Stimulated activated CD8-positive, alpha-beta memory T cell treated with anti-CD3 and anti-CD28 coated beads, Interleukin-4, amount 100 ng/mL, for 24 hours (primary cell): Measurements from ENCODE around the gene AHDC1.
"Not testable (repeated sequence)": the region's sequence is repeated elsewhere in the genome, so short reads cannot be mapped to it uniquely, and the experiment has no call there.

ENCODE experiments used
- DNase-seq: peaks from one replicate; pipeline ENCODE4 v3.0.0-alpha.2; 2020; ENCODE audit warnings: low read depth

The AHDC1 gene

DNA sequence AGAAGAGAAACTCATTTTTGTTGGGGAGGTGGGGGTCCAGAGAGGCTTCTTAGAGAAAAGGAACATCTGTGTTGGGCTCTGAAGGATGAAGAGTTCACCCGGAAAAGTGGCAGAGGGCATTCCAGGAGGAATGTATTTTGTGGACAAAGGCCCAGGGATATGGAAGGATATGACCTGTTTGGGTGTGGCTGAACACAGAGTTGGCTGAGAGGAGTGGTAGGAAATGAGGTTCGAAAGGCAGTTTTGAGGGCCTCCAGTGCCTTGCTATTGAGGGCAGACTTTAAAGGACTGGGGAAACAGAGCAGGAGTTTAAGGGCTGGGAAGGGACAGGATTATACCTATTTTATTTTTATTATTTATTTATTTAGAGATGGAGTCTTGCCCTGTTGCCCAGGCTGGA is 86.6 kb downstream of the AHDC1 start:
- no peak for DNase-seq

DNA sequence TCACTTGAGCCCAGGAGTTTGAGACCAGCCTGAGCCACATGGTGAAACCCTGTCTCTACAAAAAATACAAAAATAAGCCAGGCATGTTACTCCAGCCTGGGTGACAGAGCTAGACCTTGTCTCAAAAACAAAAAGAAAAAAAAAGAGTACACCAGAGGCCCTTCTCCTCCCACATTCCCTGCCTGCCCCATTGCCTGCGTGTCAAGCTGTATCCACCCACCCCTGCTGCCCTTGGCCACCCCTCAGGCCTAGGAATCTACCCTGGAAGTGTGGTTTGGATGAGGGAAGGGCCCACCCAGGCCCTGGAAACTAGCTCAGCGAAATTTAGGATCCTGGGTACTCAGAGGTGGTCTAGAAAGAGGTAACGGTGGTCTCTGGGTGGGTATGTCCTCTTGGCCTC is 88.3 kb downstream of the AHDC1 start:
- DNase-seq = no peak

DNA sequence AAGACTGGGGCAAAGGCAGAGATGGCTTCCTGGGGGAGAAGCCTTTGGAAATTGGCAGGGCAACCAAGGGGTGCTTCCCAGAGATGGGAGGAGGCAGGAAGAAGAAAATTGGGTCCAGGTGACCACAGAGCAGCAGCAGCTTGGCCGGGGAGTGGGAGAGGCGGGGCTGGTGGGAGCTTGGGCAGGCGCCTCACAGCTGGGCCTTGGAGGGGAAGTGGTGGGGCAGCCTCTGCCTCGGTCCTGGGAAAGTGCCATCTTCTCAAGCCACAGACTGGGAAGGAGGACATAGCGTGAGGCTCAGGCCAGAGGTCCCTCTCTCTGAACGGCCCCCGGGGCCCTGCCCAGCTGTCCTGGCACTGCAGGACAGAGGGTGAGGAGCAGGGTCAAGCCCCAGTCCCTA is 90.0 kb downstream of the AHDC1 start:
- no peak for DNase-seq

- no peak for DNase-seq
These were observed 90.4 kb downstream of the AHDC1 start for GRCh38 chr1:27513528-27513927.

DNA sequence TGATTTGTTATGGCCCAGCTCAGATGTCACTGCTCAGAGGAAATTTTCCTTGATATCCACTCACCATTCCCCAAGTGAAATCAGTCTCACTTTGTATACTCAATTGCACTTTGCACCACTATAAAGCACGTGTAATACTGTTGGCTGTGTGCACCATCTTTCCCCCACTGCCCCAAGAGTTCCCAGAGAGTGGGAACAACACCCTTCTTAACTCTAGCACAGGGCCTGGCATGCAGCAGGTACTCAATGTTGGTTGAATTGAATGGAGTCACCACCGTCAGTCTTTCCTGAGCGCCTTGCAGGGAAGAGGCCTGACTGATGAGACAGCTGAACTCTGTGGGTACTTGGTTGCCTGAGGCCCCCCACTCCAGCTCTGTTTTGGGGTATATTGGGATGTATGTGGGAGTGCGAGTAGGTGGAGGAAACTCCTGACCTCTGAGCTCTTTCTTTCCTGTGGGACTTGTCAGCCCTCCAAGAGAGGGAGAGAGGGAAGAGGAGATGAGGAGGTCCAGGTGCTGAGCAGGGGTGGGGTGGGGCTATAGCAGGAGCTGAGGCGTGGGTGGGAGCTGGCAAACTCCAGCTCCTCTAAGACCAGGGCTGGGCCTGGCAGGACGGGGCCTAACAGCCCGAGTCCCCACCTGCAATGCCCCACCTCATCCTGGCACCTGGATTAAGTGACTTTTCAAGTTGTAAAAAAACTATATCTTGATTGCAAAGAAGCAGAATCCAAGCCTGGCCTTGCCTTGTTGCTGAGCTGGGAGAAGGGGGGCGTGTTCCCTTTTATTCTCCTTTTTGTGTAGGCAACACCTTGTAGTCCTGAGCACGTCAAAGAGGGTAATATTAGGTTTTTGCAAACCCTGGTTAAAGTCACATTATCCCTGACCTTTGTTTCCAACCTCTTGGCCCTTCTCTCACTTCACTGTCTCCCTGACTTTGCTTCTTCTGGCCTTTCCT is 94.5 kb downstream of the AHDC1 start:
- DNase-seq = no peak

- no peak for DNase-seq
These were observed 95.8 kb downstream of the AHDC1 start for GRCh38 chr1:27507960-27508665.

DNA sequence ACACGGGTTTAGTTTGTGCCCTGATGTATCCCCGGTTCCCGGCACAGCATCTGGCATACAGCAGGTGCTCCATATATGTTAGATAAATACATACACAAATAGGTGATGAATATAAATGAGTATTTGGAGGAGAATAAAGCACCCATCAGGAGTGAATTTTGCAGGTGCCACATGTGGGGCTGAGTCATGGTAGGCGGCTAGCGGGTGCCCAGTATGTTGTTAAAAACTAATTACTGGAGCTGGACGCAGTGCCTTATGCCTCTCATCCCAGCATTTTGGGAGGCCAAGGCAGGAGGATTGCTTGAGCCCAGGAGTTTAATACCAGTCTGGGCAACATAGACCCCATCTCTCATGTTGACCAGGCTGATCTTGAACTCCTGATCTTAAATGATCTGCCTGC is 97.2 kb downstream of the AHDC1 start:
- DNase-seq = no peak

DNA sequence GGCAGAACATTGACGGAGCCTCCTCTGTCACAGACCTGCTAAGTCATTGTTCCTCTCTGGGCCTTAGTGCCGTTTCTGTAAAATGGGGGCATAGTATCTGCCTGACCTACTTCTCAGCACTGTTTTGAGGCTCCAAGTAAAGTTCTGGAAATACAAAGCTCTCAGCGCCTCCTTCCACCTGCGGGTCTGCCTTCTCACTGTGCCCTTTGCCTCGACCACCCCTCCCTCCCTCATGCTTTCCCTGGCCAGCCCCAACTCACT is 98.6 kb downstream of the AHDC1 start:
- DNase-seq = no peak

DNA sequence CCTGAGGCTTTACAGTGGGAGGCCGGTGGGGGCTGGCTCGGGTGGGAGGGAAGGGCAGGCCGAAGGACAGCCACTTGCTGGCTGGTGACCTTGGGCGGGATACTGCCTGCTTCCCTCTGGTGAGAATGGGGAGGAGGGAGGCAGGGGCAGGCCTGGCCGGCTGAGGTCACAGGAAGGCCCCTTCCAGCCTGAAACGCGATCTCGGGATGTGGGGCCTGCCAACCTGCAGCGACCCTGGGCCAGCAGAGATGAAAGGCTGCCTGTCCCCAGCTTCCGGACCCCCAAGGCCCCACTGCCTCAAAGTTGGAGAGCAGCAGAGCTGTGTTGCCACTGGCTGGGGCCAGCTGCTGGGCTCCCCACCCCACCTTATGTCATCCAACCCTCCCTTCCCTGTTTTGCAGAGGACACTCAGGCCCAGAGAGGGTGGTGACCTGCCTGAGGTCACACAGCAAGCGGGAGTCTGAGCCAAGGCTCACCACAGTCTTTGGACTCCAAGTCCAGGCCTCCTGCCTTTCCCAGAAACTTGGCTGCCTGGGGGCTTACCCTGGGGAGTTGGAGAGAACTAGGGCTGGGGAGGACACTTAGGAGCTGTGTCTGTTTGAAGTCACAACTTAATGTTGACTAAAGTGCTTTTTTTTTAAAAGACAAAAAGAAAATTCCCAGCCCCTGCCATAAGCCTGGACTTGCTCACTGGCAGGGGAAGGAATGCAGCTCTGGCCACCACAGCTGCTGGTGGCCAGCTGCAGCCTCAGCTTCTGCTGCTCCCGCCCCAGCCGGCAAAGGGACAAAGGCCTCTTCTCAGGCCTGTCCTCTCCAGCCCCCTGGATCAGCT is 99.1 kb downstream of the AHDC1 start:
- DNase-seq = no peak

GRCh38 chr1:27503844-27504587 is 99.9 kb downstream of the AHDC1 start:
- no peak for DNase-seq

- no peak for DNase-seq
These were observed 100.9 kb downstream of the AHDC1 start for GRCh38 chr1:27503033-27503432.

DNA sequence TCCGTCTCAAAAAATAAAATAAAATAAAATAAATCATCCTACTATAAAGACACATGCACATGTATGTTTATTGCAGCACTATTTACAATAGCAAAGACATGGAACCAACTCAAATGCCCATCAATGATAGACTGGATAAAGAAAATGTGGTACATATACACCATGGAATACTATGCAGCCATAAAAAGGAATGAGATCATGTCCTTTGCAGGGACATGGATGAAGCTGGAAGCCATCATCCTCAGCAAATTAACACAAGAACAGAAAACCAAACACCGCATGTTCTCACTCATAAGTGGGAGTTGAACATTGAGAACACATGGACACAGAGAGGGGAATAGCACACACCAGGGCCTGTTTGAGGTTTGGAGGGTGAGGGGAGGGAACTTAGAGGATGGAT is 102.8 kb downstream of the AHDC1 start:
- DNase-seq = not testable (repeated sequence)

DNA sequence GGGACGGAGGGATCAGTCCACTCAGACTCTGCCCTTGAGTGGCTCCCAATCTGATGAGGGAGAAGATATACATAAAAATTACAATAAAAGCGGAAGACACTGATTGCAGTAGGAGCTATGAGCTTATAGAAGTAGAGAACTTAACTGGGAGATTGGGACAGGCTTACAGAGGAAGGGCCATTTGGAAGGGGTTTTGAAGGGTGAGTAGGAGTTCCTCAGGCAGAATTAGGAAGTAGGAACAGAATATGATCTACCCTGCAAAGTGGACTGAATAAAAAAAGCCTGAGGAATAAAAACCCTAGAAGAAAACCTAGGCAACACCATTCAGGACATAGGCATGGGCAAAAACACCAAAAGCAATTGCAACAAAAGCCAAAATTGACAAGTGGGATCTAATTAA is 104.8 kb downstream of the AHDC1 start:
- DNase-seq = no peak

DNA sequence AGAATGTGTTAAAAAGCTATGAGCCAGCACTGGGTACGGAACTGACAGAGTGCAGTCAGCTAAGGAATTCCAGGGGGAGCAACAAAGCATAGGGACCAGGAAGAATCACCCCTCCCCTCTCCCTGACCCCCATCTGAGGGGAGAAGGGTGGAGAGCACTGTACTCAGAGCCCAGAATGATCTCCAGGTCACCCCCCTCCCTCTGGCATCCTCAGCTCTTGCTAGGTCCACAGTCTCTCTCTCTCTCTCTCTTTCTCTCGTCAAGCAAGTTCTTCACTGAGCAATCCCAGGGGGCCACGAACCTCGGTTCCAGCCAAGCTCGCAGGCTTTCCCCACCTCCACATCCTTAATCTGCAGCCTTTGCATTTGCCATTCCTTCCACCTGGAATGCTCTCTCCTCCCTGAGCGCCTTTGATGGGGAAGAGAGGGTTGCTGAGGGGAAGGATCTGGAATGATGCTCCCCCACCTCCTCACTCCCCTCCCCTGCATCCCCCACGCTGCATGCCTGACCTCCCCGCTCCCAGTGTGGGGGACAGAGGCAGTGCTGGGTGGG is 107.3 kb downstream of the AHDC1 start:
- DNase-seq = no peak

GRCh38 chr1:27492796-27493195 is 111.1 kb downstream of the AHDC1 start:
- DNase-seq = no peak

DNA sequence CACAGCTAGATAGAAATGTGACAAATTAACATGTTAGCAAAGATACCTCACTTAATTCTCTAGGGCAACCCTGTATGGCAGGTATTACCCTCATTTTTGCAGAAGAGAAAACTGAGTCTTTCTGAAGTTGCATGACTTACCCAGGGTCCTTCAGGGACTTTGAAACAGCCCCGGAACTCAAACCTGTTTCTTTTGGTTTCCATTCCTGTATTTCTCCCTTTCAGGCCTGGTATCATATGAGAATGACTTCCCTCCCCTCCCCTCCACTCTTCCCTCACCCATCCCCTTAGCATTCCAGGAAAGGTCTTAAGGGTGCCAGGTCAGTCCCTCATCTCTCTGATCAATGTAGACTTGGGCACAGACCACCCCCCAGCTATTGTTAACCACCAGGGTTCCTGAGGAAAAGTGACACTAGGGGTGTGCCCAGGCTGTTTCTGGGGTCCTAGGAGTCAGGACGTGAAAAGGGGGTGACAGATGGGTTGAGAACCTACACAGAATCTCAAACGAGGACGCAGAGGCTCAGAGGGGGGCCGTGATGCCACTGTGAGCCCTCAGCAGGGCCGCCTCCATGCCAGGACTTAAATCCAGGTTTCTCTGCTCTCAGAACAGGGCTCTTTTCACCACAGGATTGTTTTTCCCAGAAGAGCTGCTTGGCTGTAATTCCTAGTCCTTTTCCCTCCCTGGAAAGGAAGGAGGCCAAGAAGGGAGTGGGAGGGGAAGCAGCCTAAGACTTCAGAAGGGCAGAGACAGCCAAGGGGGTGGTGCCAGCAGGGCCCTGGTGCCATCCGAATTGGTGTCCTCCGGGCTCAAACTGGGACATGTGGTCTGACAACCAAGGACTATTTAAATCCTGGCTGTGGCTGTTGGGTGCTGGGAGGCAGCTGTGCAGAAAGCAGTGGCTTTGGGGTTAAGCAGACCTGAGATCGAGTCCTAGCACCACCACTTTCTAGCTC is 111.9 kb downstream of the AHDC1 start:
- no peak for DNase-seq

- DNase-seq = peak; percentile 95
These were observed 113.8 kb downstream of the AHDC1 start, which contains the start of gene WASF2 for GRCh38 chr1:27489973-27490741. WASF2 (minus strand) TSS chr1:27490167; CDS start chr1:27428890, 61,277 bp downstream.

- peak; percentile 8 for DNase-seq
These were observed 114.4 kb downstream of the AHDC1 start for GRCh38 chr1:27489501-27489972.
